Iris pigment epithelial cell (primary cell): ENCODE measurements around the gene DCLRE1C.
"Not testable (repeated sequence)": the region's sequence is repeated elsewhere in the genome, so short reads cannot be mapped to it uniquely, and the experiment has no call there.

Source experiments
- DNase-seq: peaks from one replicate; pipeline ENCODE4 v3.0.0-alpha.2; 2011; ENCODE audit warnings: low read depth

Gene DCLRE1C

GRCh38 chr10:14954001-14954770 lies at the start of gene DCLRE1C:
Gene DCLRE1C (minus strand): TSS chr10:14954096. CDS start chr10:14954010, 86 bp downstream.
- DNase-seq = peak; percentile 96

DNA sequence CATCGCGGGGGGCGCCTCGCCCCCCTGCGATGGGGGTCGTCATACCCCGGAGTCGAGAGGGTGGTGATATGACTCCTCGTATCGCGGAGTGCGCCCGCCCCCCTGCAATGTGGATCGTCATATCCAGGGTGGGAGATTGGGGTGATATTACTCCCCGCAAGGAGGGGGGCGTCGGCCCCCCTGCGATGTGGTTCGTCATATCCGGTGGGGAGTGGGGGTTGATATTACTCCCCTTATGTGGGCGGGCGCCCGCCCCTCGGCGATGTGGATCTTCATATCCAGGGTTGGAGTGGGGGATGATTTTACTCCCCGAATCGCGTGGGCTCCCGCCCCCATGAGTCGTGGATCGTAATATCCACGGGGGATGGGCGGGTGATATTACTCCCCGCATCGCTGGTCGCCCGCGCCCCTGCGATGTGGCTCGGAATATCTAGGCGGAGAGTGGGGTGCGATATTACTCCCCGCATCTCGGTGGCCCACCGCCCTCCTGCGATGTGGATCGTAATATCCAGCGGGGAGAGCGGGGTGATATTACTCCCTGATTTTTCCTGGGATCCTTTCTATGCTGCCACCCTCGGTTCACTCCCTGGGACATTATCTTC lies 42.2 kb upstream of the DCLRE1C start:
- DNase-seq = no peak

DNA sequence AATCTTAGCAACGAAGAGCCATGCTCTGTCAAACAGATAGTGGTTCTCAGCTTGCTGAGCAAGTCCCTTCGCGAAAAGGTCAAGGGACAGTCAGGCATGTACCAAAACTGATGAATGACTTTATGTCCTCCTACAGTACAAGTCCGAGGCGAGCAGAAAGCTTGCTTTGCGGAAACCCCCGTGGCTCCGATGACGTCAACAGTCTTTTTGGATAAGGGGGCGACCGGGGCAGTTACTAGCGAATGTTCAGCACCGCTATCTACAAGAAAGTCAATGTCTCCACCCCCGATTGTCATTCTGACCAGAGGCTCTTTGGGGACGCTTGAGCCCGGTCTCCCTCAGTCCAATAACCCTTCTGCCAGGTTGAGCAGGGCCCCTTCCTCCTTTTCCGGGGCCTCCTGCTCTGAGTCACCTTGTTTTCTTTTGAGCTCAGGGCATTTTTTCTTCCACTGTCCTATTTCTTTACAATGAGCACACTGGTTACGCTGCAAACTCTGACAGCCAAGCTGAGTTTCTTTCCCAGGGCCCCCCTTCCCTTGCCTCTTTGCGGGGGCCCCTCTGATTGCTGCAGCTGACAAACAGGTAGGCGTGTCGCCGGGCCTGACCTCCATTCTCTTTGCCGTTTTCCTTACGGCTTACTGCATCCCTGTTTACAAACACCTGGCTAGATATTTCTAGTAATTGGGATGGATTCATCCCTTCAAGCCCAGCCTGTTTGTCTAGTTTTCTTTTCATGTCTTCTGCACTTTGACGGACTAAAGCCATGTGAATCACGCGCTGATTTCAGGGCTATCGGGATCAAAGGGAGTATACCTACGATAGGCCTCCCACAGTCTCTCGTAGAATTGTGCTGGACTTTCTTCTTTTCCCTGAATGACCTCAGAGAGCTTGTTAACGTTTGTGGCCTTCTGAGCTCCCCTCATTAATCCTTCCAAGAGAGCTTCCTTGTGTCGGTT lies 39.9 kb upstream of the DCLRE1C start:
- DNase-seq = not testable (repeated sequence)

DNA sequence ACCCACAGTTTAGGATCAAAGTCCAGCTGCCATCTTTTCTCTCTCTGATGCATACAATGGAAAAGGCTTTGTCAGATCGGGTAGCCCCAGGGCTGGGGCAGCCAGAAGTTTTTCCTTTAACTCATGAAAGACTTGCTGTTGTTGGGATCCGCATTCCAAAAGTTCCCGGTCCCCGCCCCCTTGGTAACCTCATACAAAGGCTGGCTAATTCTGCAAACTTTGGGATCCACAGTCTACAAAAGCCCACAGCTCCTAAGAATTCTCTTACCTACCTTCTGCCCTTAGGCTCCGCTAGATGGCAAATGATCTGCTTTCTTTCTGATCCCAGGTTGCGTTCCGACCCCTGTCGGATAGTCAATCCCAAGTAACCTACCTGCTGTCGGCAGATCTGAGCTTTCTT lies 38.4 kb upstream of the DCLRE1C start:
- DNase-seq = not testable (repeated sequence)

GRCh38 chr10:14991035-14991749 lies 37.3 kb upstream of the DCLRE1C start:
- peak; percentile 48 for DNase-seq

GRCh38 chr10:14989552-14989951 lies 35.7 kb upstream of the DCLRE1C start:
- DNase-seq = not testable (repeated sequence)

GRCh38 chr10:14982744-14983143 lies 28.8 kb upstream of the DCLRE1C start:
- no peak for DNase-seq

GRCh38 chr10:14975672-14976273 lies 21.9 kb upstream of the DCLRE1C start:
- DNase-seq = no peak

- DNase-seq = not testable (repeated sequence)
These were observed 20.5 kb upstream of the DCLRE1C start for GRCh38 chr10:14974153-14974998.

DNA sequence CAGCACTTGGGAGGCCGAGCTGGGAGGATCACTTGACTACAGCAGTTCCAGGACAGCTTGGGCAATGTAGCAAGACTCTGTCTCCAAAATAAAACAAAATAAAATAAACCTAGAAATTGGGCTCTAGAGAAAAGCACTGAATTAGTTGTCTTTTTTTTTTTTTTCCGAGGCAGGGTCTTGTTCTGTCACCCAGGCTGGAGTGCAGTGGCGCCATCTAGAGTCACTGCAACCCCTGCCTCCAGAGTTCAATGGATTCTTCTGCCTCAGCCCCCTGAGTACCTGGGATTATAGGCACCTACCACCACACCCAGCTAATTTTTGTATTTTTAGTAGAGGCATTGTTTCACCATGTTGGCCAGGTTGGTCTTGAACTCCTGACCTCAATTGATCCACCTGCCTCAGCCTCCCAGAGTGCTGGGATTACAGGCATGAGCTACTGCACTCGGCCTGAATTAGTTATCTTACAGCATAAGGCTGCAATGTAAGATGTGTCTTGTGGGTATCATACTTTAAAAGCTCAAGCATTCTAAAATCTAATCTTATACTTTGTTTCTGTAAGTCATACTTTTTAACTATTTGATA lies 18.1 kb upstream of the DCLRE1C start:
- DNase-seq = peak; percentile 28

GRCh38 chr10:14967897-14968296 lies 14.0 kb upstream of the DCLRE1C start:
- no peak for DNase-seq

GRCh38 chr10:14959221-14960057 lies 5.5 kb upstream of the DCLRE1C start, which contains the start of gene MEIG1:
Gene MEIG1 (plus strand): TSS chr10:14959388. CDS start chr10:14966469, 7,081 bp downstream.
- peak; percentile 91 for DNase-seq

DNA sequence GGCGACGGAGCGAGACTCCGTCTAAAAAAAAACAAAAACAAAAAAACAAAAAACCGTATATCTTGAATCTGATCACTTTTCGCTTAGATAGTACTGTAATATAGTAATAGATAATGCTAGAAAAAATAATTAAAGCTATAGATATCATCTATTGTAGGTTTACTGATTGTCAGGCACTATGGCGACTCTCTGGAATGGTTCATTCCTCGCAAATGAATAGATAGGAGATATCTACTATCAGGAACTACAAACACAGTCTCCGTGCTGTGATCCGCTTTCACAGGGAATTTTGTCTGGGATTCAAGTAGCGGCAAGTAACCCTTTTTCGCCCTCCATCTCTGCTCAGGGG lies 5.0 kb upstream of the DCLRE1C start:
- DNase-seq = no peak

DNA sequence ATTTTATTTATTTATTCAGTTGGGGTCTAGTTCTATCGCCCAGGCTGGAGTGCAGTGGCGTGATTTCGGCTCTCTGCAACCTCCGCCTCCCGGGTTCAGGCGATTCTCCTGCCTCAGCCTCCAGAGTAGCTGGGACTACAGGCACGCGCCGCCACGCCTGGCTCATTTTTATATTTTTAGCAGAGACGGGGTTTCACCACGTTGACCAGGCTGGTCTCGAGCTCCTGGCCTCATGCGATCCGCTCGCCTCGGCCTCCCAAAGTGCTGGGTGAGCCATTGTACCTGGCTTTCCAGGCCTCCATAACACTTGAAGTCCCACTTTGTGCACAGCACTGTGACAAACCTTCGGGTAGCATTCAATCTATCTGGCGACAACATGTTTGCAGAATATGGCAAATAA lies 1.0 kb upstream of the DCLRE1C start:
- DNase-seq = no peak

DNA sequence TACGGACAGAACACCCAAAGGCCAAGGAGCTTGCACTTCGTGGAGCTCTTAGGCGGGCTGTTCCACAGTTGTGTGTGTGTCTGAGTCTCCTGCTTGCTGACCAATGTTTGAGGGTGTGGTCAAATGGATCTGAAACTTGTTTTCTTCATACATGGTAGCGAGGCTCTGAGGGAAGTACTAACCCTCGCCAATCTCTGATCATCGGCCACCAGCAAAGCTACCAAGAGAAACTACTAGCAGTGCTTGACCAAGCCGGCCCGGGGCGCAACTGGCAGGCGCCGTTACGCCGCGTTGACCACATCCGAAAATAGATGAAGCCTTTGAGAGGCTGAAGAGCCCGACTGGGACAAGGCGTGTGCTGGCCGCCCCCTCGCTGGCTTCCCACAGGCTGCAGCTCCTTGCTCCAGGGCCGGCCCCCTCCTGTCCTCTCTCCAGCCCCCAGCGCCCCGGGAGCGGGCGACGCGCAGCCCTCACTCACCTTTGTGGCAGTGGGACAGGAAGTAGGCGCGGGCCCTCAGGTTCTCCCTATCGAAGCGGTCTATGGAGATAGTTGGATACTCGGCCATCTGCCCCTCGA lies 384 bp downstream of the DCLRE1C start:
- peak; percentile 81 for DNase-seq

DNA sequence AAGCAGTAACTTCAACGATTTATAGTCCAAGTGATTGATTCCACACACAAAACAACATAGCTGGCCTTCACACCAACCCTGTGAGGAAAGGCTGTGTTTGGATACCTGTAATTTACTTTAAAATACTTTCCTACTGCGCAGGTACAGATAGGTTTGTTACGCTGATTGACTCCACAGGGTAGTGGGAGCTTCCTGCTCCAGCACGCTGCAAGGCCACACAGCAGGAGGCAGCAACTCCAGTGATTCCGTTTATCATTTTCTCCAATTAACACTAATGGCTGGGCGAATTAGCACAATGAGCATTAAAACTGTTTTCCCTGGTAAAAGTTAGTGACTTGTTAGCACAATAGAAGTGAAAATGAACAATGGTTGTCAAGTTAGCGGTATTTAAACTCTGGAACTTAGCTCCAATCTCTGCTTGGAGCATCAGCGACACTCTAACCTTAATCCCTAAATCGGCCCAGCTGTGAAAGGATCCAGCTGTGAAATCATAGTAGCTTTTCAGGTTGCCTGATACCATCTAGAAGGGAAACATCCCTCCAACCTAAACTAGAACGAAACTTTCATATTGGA lies 959 bp downstream of the DCLRE1C start:
- DNase-seq = peak; percentile 31

- peak; percentile 54 for DNase-seq
These were observed 4.6 kb downstream of the DCLRE1C start for GRCh38 chr10:14949291-14949690.

- DNase-seq = no peak
These were observed 6.6 kb downstream of the DCLRE1C start for GRCh38 chr10:14947268-14947667.
